AG04450 (cell line): ENCODE measurements around the gene MLLT6. TPM values are rescaled to one million over a fixed set of nuclear protein-coding genes. Genes with fewer than 3 reads are reported as not detected.

Source experiments
- CTCF ChIA-PET: fragments of 300-600, 350-600 bp; formaldehyde crosslinking; extraction: SDS; loops from one replicate; lab custom pipeline; 2022; ENCODE audit warnings: antibody characterized with exemption, inconsistent platforms; lab: Charles Lee
- POLR2A ChIA-PET: fragments of 350-600 bp; formaldehyde crosslinking; extraction: SDS; loops from one replicate; lab custom pipeline; 2021; ENCODE audit warnings: antibody characterized with exemption, inconsistent platforms; lab: Yijun Ruan, JAX
- DNase-seq: peaks from one replicate; pipeline ENCODE4 v3.0.0-alpha.2; 2011; ENCODE audit warnings: low read depth, low spot score
- H3K27ac ChIP-seq: one replicate; pipeline ENCODE4 v1.5.1; 2012; ENCODE audit warnings: low read depth, low read length, control low read depth
- H3K27me3 ChIP-seq: one replicate; pipeline ENCODE4 v1.6.0; 2012; ENCODE audit warnings: low read length; ENCODE audit not compliant: control insufficient read depth, insufficient read depth
- H3K4me3 ChIP-seq: 2 replicates; pipeline ENCODE4 v1.5.1; 2011; ENCODE audit warnings: mild to moderate bottlenecking, low read depth, low read length, control low read depth
- H3K9me3 ChIP-seq: 2 replicates; pipeline ENCODE4 v1.5.1; 2012; ENCODE audit warnings: low read length; ENCODE audit not compliant: control insufficient read depth, insufficient read depth
- CTCF ChIP-seq: IDR thresholded peaks from 2 replicates; pipeline ENCODE4 v1.5.1; 2011; ENCODE audit warnings: low read depth, low read length, control low read depth, inconsistent platforms
- polyA plus RNA-seq: library from polyadenylated mRNA; depleted of rRNA; stranded (reverse); fragments of >200 nt; gene quantifications from 2 replicates; pipeline ENCODE4 v1.2.3, GENCODE V29; 2011

The MLLT6 gene
- polyA plus RNA-seq, 1 experiment, result 17.3 TPM

- POLR2A ChIA-PET, result no interaction called here
- no peak for TF ChIP-seq CTCF
- CTCF ChIA-PET, result interaction anchor here (4.6 kb wide), 1 partner anchor 12 kb away, joined by 23 read pairs; no protein-coding TSS in a partner anchor
- Histone ChIP-seq H3K27me3 (no peaks in the 10 kb centered on the region), H3K27ac (peak overlapping the region; percentile 21), H3K4me3 (peak overlapping the region; percentile 85), H3K9me3 (peaks cover 3% of the 10 kb centered on the region; the same call in 1 of the 2 replicates)
- DNase-seq, result no peak
These were observed 41.9 kb downstream of the MLLT6 start for GRCh38 chr17:38746849-38747462.

GRCh38 chr17:38747463-38748148 is 42.5 kb downstream of the MLLT6 start:
- Histone ChIP-seq H3K27ac (peak overlapping the region; percentile 52), H3K27me3 (no peaks in the 10 kb centered on the region), H3K4me3 (peak overlapping the region; percentile 85), H3K9me3 (peaks cover 3% of the 10 kb centered on the region; the same call in 1 of the 2 replicates)
- no peak for TF ChIP-seq CTCF
- CTCF ChIA-PET, result no interaction called here
- no peak for DNase-seq
- POLR2A ChIA-PET, result no interaction called here

GRCh38 chr17:38748149-38748891 is 43.2 kb downstream of the MLLT6 start, which contains the start of gene PCGF2:
Gene PCGF2, minus strand, starts transcription at chr17:38748336. Its CDS starts 7,934 bp downstream, at chr17:38740402.
- no peaks in the 10 kb centered on the region for H3K27me3 ChIP-seq
- POLR2A ChIA-PET, result no interaction called here
- peaks cover 8% of the 10 kb centered on the region; the same call in 1 of the 2 replicates for H3K9me3 ChIP-seq
- H3K27ac ChIP-seq, result peak within 1 kb of the TSS; percentile 52
- DNase-seq, result peak; percentile 69
- no peak for TF ChIP-seq CTCF
- CTCF ChIA-PET, result no interaction called here
- peak within 1 kb of the TSS; percentile 85 for H3K4me3 ChIP-seq

- peak overlapping the region; percentile 85 for H3K4me3 ChIP-seq
- H3K27me3 ChIP-seq, result no peaks in the 10 kb centered on the region
- no peak for TF ChIP-seq CTCF
- no peak for DNase-seq
- peaks cover 8% of the 10 kb centered on the region; the same call in 1 of the 2 replicates for H3K9me3 ChIP-seq
- POLR2A ChIA-PET, result interaction anchor here (0.6 kb wide), 1 partner anchor 42 kb away, joined by 4 read pairs; no protein-coding TSS in a partner anchor
- CTCF ChIA-PET, result interaction anchor here (0.6 kb wide), 1 partner anchor 118 kb away, joined by 4 read pairs; no protein-coding TSS in a partner anchor
- H3K27ac ChIP-seq, result no peak overlapping the region
These were observed 43.8 kb downstream of the MLLT6 start for GRCh38 chr17:38748892-38749222.
